Right forelimb (tissue), 1 donor: ENCODE measurements around the gene RBM15B.
"Not testable (repeated sequence)": the region's sequence is repeated elsewhere in the genome, so short reads cannot be mapped to it uniquely, and the experiment has no call there.

Source experiments
- DNase-seq: peaks from one replicate; pipeline ENCODE4 v3.0.0-alpha.2; 2018

The RBM15B gene, protein sequence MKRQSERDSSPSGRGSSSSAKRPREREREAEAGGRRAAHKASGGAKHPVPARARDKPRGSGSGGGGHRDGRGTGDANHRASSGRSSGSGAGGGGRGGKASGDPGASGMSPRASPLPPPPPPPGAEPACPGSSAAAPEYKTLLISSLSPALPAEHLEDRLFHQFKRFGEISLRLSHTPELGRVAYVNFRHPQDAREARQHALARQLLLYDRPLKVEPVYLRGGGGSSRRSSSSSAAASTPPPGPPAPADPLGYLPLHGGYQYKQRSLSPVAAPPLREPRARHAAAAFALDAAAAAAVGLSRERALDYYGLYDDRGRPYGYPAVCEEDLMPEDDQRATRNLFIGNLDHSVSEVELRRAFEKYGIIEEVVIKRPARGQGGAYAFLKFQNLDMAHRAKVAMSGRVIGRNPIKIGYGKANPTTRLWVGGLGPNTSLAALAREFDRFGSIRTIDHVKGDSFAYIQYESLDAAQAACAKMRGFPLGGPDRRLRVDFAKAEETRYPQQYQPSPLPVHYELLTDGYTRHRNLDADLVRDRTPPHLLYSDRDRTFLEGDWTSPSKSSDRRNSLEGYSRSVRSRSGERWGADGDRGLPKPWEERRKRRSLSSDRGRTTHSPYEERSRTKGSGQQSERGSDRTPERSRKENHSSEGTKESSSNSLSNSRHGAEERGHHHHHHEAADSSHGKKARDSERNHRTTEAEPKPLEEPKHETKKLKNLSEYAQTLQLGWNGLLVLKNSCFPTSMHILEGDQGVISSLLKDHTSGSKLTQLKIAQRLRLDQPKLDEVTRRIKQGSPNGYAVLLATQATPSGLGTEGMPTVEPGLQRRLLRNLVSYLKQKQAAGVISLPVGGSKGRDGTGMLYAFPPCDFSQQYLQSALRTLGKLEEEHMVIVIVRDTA

DNA sequence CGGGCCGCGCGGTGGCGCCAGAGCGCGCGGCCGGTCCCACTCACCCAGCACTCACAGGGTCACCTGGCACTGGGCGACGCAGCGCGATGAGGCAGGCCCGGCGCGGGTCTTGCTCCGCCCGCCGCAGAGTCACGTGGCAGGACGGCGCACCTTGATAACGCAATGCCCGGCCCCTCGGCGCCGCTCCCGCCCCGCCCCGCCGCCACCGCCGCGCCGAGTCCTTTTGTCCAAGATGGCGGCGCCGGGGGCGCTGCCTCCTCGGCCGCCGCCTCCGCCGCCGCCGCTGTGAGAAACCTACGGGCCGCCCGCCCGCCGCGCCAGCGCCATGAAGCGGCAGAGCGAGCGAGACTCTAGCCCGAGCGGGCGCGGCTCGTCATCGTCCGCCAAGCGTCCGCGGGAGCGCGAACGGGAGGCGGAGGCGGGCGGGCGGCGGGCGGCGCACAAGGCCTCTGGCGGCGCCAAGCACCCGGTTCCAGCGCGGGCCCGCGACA lies at the start of gene RBM15B:
TSS of gene RBM15B (plus strand) at position 211 of the 491 bp plus-strand sequence. CDS start at position 326, 115 bp downstream.
- peak; percentile 98 for DNase-seq

DNA sequence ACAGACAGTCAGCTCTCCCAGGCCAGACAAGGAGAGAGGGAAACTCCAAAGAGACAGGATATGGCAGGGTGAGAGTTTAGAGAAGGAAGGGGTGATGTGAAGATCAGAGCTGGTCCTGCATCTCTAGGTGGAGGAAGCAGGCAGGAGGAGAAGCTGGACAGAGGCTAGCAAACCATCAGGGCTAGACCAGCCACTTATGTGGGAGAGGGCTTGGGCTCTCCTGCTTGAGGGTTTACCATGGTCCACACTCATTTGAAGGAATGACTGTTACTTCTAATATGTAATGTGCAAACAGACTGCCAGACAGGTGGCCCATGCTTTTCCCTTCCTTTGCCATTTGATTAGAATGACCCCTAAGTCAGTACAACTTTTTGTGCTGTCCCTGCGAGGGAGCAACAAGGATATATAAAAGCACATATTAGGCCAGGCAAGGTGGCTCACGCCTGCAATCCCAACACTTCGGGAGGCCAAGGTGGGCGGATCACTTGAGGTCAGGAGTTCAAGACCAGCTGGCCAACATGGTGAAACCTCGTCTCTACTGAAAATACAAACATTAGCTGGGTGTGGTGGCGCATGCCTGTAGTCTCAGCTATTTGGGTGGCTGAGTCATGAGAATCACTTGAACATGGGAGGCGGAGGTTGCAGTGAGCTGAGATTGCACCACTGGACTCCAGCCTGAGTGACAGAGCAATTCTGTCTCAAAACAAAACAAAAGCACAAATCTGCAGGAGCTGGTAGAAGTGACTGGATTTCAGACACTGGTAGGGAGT lies 47.0 kb upstream of the RBM15B start:
- no peak for DNase-seq

DNA sequence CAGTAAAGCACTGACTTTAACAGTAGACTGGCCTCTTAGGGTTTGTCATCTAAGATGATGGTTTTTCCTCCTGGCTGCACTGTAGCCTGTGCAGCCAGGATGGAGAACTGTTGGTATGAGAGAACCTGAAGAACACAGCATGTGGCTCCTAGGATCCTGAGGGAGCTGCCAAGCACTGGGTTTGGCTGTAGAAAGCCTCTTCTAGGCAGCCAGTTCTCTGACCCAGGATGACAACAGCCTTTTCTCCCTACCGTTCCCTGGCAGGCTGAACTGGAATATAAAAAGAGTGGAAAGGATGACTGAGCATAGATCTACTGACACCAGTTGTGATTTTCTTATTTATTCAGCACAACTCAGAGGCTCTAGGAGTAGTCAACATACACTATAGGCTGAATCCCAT lies 40.3 kb upstream of the RBM15B start:
- no peak for DNase-seq

DNA sequence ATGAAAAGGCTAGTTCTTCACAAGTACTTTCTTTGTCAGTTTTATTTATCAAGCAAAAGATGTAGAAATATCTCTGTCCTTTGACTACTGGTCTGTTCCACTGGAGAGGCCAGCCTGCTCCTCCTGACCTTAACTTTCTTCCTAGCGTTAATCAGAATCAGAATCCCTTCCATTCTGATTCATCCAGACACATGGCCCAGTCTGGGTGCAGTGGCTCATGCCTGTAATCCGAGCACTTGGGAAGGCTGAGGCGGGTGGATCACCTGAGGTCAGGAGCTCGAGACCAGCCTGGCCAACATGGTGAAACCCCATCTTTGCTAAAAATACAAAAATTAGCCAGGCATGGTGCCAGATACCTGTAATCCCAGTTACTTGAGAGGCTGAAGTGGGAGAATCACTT lies 38.0 kb upstream of the RBM15B start:
- DNase-seq: no peak

DNA sequence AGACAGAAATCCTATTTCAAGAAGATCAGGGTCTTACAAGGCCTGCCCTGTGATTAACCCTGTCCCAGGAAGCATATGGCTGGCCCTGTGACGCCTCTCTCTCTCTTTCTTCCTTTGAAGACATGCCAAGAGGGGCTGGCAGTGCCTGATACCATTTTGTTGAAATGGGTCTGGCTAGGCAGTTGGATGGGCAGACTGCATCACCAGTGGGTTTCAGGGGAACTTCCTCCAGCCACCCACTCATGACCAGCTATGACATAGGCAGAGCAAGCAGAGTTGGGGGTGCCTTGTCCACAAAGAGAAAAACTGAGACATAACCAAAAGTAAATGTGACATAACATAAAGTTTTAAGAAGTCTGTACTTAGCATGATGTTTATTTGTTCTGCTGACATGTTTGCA lies 37.4 kb upstream of the RBM15B start:
- no peak for DNase-seq

DNA sequence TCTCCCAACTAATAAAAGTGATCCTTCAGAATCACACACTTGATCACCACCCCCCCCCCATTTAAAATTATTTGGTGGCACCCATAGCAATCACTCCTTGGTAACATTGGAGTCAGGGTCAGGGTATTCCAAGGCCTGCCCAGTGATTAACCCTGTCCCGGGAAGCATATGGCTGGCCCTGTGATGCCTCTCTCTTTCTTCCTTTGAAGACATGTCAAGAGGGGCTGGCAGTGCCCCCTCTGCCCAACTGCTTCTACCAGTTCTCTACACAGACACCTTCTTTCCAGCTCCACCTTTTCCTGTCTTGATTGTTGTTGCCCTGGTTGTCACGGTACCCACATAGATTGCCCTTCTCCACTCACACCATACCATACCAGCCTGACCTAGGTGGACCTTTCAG lies 36.9 kb upstream of the RBM15B start:
- no peak for DNase-seq

DNA sequence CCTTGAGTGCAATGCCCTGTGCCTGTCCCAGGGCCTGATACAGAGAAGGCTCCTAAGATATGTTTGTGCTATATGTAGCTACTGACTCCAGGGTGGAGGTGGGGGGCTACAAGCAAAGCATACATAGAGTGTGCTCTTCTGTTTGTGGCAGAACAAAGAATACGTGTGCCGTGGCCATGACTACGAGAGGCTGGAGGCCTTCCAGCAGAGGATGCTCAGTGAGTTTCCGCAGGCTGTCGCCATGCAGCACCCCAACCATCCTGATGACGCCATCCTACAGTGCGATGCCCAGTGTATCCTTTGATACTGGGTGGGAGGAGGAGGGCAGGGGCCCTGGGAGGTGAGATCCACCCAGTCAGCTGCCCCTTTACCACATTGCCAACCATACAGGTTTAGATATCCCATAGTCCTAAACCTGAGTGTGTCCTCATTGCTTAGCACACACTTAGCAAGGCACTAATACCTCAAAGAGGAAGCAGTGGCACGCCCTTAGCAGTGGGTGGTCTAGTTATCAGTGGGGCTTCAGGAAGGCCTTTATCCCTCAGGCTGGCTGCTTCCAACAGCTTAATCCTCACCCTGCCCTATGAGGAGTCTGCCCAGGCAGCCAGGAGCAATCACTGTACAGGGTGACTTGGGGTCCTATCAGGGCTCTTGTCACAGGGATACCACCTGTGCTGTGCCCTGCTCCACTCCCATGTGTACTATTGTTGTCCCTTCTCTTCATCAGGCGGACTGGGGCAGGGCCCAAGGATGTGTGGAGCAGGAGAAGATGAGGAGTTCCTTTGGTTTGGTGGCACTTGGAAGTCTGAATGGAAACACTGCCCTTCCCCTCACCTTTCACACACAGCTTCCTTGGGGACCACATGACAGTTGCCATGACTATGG lies 36.1 kb upstream of the RBM15B start:
- no peak for DNase-seq

DNA sequence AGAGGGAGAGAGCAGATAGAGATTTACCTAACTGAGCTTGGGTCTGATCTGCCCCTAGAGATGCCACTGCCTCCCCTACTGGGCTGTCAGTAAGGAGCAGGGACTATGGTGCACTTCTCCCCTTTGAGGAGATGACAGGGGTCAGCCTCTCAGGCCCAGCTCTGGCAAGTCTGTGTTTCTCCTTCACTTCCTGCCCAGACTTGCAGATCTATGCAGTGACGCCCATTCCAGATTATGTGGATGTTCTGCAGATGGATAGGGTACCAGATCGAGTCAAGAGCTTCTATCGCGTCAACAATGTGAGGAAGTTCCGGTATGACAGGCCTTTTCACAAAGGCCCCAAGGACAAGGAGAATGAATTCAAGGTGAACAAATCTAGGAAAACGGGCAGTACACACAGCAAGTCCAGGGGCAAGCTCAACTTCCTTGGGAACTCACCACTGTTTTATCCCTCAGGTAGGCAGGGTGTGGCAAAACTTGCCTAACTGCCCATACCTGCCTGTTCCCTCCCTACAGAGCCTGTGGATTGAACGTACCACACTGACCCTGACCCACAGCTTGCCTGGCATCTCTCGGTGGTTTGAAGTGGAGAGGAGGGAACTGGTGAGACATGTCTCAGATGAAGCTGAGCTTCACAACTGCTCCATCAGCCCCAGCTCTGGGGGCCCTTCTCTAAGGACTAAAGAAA lies 35.0 kb upstream of the RBM15B start:
- DNase-seq: no peak

DNA sequence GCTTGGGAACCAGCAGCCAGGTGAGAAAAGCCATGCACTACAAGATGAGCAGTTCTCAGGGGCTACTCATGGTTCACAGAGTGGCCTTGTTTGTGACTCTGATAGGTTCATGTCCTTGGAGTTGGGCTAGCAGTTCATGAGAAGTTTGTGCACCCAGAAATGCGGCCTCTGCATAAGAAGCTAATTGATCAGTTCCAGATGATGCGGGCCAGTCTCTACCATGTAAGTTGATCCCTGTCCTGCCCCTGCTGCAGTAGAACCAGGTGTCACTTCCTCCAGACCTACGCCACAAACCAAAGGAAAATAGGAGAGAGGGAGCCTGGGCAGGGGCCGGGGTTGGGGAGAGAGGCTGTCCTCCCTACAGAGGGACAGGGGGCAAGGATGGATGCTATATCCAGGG lies 33.2 kb upstream of the RBM15B start:
- DNase-seq: no peak

DNA sequence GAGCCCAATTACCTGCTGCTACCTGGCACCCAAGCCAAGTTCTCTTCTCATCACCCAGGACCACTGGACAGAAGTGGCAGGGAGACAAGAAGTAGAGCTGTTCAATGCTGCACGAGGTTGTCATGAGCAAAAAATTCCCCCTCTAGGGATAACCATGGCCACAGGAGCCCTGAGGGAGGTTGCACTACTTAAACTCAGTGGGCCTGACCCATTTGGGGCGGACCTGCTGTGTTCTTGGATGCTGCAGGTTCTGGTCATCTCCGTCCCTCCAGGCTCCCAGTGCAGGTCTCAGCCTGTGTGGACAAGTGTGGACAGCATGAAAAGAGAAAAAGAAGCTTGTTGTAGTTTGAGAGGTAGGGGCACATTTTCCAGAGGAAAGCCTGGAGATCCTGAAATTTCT lies 32.1 kb upstream of the RBM15B start:
- DNase-seq: no peak

DNA sequence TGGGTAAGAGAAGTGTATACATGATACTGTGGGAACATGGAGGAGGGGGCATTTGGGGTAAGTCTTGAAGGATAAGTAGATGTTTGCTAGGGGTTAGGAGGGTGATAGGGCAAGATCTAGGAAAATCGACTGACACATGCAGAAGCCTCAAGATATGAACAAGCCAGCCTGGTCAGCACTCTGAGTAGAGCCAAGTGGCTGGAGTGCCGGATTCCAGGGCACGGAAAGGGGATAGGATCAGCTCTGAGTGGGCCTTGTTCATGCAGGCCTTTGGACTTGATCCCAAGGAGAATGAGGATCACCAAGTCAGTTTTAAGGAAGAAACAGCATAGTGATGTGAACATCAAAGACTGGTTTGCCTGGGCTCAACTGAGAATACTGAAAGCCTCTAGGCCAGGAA lies 30.3 kb upstream of the RBM15B start:
- DNase-seq: no peak

DNA sequence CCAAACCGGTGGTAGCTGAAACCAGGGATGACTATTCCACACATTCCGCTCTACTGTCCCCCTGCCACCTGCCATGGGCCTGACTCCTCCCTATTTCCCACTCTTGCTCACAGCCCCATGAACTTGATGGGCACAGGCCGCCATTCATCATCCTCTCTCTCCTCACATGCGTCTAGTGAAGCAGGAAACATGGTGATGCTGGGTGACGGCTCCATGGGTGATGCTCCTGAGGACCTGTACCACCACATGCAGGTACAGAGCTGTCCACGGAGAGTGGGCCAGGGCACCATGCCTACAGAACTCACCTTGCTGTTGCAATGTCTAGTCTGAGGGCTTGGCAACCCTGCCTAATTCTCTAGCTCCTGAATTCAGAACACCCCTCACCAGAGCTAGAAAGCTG lies 29.3 kb upstream of the RBM15B start:
- no peak for DNase-seq

DNA sequence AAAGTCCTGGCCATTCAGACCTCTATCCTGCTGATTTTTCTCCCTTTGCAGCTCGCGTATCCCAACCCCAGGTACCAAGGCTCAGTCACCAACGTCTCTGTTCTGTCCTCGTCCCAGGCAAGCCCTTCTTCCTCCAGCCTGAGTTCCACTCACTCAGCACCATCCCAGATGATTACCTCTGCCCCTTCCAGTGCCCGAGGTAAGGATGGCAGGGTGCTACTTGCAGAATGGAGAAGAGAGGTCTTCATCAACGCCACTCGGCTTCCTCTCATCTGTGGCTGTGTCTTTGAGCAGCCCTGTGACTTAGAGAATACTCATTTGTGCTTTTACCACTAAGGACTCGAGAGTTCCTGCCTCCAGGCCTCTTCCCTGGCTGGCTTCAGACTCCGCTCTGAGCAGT lies 28.6 kb upstream of the RBM15B start:
- no peak for DNase-seq

DNA sequence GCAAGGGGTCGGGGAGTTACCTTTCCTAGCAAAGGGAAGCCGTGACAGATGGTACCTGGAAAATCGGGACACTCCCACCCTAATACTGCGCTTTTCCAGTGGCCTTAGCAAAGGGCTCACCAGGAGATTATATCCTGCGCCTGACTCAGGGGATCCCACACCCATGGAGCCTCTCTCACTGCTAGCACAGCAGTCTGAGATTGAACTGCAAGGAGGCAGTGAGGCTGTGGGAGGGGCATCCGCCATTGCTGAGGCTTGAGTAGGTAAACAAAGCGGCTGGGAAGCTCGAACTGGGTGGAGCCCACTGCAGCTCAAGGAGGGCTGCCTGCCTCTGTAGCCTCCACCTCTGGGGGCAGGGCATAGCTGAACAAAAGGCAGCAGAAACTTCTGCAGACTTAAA lies 22.8 kb upstream of the RBM15B start:
- not testable (repeated sequence) for DNase-seq

DNA sequence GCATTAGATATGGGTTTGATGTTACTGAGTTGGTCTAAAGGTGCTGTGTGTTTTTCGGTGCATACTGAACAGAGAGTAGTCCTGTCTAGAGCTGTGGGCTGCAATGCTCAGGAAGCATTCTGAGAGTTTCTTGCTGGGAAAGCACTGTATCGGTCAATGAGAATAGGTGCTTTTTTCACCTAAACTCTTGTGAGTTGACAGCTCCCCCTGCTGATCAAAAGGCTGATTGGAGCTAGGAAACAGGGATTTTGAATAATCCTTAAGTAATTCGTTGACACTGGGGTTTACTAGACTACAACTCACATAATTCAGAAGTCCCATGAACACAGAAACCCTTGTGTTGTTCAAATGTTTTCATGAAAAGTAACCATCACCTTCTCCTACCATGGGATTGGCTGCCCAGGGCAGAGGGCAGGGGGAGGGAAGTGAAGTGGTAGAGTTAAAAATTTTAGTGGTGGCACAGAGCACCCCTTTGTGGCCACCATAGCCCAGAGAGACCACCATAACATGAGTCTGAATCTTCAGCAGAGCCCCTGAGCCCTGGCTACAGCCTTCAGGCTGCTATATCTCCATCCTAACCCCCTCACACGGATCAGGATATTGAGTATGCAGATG lies 19.0 kb upstream of the RBM15B start:
- peak; percentile 68 for DNase-seq

DNA sequence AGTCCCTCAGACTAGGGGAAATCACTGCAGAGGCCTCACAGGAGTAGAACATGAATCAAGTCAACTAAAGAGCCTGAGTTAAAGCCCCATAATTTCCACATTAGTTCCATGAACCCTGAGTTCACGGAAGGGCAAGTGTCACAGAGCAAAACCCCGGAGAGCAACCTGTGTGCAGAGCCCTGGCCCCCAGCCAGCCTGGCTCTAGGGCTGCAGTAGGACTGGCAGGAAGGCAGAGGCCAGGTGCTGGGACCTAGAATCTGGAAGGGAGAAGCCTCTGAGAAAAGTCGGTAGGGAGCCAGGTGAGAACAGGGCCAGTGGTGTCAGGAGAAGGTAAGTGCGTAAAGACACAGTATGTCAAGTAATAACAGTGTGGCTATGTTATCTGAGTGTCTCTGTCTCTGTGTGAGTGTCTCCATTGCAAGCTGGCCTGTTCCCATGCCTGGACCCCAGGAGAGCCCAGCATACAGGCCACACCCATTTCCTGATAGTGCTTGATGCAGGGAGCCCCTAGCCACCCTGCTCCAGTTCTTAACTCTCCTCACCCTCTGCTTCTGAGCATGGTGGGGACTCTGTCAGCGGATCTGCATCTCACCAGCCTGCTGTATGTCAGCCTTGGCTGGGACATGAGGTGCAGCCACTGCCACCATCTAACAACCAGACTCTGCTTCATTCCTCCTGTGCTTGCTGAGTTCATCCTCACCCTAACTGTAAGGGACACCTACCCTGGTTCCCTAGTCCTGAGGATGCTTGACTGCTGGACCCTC lies 17.2 kb upstream of the RBM15B start:
- DNase-seq: no peak

DNA sequence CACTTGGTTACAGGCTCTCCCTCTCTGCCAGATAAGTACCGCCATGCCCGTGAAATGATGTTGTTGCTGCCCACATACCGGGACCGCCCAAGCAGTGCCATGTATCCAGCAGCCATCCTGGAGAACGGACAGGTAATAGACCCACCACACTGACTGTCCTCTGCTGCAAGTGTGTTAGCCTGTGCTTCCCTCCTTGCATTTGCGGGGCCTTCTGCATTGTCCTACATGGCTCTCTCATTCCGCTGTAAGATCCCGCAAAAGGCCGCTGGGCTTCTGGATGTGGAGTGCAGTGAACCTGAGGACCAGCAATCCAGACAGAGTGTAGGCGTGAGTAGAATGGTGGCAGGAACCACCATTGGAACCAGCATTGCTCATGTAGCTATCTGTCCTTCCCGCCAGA lies 16.6 kb upstream of the RBM15B start:
- DNase-seq: no peak

DNA sequence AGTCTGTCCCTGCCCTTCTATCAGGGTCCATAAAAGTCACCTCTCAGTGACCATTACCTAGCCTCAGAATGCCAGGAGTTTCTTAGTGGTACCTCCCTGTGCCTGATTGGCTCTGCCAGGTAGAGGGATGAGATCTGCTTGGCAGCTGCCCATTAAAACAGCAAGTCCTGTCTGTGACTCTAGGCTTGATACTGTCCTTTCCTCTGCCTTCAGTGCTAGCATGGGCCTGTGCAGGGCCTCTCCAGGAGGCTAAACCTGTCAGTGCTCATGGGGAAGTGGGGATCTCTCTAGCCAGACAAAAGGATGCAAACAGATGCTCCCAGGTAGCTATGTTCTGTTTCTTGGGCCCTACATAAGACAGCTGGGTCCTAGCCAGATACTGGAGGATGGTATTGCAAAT lies 15.9 kb upstream of the RBM15B start:
- DNase-seq: no peak

DNA sequence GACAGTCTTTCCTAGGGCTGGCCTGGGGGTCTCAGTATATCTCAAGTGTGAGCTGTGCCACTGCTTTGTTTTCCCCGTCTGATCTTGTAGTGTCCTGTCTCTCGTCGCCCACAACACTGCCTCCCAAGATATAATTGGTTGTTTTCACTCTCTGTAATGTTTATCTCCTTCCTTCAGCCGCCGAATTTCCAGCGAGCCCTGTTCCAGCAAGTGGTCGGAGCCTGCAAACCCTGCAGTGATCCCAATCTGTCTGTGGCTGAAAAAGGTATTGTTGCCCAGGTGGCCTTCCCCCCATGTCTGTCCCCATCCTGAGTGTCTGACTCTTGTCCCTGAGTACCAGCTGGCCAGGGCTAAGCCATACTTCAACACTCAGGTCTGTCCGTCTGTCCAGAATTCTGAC lies 15.5 kb upstream of the RBM15B start:
- no peak for DNase-seq

DNA sequence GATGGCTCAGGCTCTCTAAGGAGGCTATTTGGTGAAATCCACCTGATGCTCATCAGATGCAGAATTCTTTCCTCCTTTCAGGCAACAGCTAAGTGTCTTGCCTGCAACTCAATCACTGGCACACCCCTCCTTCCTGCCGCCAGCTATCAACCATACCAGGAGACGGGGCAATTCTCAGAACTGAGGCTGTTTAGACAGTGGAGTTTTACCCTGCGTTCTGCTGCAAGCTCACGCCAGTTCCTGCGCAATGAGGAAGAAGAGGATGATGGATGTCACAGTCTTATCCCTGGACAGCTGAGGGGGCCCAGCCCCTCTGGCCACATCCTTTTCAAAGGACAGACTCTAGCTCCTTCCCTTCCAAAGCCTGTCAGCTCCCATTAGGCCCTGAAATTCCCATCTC lies 13.0 kb upstream of the RBM15B start:
- DNase-seq: no peak
